Activated naive CD4-positive, alpha-beta T cell (primary cell): ENCODE data around the gene LAMA5.
A peak's percentile ranks its signal among the peaks of the same experiment; 100 is the strongest.

Experiments used
- DNase-seq, 4 experiments: peaks; one replicate each; lab custom pipeline; 2025; lab: John Stamatoyannopoulos, UW

The LAMA5 gene

GRCh38 chr20:62367136-62367632 is at the start of gene LAMA5:
LAMA5 (minus strand) TSS chr20:62367312; CDS start chr20:62367245, 67 bp downstream.
- no peak for DNase-seq

GRCh38 chr20:62415354-62416111 is 48.4 kb upstream of the LAMA5 start:
- DNase-seq: no peak

GRCh38 chr20:62413896-62414481 is 46.9 kb upstream of the LAMA5 start:
- no peak for DNase-seq

- DNase-seq: no peak
Observed at GRCh38 chr20:62413025-62413570, 46.0 kb upstream of the LAMA5 start.

- no peak for DNase-seq
Observed at GRCh38 chr20:62412194-62413024, 45.3 kb upstream of the LAMA5 start.

- no peak for DNase-seq
Observed at GRCh38 chr20:62411479-62412193, 44.5 kb upstream of the LAMA5 start.

GRCh38 chr20:62410746-62411478 is 43.8 kb upstream of the LAMA5 start:
- no peak for DNase-seq

- DNase-seq: peak in 1 of 4 experiments; percentile 22
Observed at GRCh38 chr20:62409931-62410745, 43.0 kb upstream of the LAMA5 start.

GRCh38 chr20:62409086-62409853 is 42.2 kb upstream of the LAMA5 start:
- no peak for DNase-seq

- no peak for DNase-seq
Observed at GRCh38 chr20:62408640-62409039, 41.5 kb upstream of the LAMA5 start.

GRCh38 chr20:62408055-62408454 is 40.9 kb upstream of the LAMA5 start:
- no peak for DNase-seq

GRCh38 chr20:62407221-62407992 is 40.3 kb upstream of the LAMA5 start, which contains the start of gene CABLES2:
CABLES2 (minus strand) TSS chr20:62407285; CDS start chr20:62407276, 9 bp downstream.
- DNase-seq: peak; percentile 68 to 88 (median 80)

GRCh38 chr20:62406635-62407176 is 39.6 kb upstream of the LAMA5 start:
- no peak for DNase-seq

- DNase-seq: no peak
Observed at GRCh38 chr20:62405981-62406513, 38.9 kb upstream of the LAMA5 start.

- DNase-seq: no peak
Observed at GRCh38 chr20:62405108-62405980, 38.2 kb upstream of the LAMA5 start.

- no peak for DNase-seq
Observed at GRCh38 chr20:62404761-62405107, 37.6 kb upstream of the LAMA5 start.
